GM18517 (cell line): ENCODE measurements around the gene HOXA11.
A peak's percentile ranks its signal among the peaks of the same experiment; 100 is the strongest.

Experiments
- ATAC-seq: cut with Tn5 transposase; IDR thresholded peaks from one replicate; pipeline ENCODE4 v1.9.1; 2021; ENCODE audit warnings: mild to moderate bottlenecking, moderate library complexity; ENCODE audit not compliant: unreplicated experiment

The HOXA11 gene

DNA sequence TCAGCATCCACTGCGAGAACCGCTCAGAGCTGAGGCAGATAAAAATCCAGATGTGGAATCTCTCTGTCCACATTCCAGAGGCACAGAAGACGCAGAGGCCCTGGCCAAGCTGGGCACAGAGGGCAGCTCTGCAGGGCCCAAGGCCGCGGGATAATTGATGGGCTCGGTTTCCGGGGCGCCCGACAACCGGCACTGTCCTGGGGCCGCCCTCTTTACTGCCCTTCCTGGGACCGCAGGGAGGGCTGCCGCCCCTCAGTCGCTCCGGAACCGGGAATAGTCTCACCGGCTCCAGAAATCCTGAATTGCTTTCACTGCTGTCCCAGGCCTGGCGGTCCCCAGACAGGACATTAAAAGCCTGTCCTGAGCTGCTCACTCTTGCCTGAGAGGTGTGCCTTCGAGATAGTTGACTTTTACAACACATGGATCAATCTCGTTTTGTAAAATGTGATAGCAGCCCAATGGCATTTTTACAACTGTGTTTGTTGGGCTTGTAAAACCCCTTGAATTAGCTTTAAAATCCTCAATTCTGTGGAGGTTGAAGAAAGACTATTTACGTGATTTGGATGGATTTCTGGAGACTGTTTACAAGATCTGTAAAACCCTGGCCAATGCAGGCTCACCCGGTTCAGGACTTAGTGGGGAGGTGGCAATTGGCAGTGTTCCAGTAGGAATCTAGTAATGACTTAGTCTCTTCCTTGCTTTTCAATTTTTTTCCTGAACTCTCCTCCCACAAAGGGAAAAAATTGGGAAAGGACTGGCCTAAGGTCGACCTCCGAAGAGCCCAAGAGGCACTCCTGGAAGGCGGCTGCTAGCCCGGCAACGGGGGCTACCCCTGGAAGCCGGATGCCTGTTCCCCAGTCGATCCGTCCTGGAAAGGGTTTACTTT, 36.0 kb downstream of the HOXA11 start:
- no peak for ATAC-seq

DNA sequence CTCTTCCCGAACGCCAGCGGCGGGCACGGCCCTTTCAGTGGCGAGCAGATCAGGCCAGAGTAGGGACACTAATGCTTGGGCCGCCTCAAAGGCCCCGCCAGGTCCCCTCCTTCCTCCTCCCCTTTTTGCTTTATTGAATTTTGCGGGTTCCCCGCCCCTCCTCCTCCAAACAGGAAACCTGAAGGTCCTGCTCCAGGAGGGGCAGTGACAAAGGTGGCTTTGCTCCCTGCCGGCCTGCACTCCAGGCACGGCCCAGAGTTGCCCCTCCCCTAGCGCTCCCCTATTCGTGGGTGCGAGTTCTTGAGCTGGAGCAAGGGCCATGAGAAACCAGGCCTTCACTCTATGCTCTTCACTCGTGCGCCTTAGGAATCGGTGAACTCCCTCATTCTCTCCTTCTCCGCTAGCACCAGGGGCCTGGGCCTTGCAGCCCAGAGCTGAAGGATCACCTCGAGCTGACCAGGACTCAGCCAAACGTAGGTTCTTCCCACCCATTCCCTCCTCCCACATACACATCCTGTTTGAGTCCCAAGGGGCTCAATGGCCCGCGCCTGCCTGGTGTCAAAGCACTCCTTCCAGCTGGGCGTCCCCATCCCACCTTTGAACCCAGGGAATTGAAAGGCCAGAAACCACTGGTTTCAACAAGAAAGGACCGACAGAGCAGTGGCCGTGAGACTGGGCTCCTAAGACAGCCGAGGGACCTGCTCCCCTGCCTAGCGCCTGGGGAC, 36.8 kb downstream of the HOXA11 start:
- ATAC-seq, result no peak

DNA sequence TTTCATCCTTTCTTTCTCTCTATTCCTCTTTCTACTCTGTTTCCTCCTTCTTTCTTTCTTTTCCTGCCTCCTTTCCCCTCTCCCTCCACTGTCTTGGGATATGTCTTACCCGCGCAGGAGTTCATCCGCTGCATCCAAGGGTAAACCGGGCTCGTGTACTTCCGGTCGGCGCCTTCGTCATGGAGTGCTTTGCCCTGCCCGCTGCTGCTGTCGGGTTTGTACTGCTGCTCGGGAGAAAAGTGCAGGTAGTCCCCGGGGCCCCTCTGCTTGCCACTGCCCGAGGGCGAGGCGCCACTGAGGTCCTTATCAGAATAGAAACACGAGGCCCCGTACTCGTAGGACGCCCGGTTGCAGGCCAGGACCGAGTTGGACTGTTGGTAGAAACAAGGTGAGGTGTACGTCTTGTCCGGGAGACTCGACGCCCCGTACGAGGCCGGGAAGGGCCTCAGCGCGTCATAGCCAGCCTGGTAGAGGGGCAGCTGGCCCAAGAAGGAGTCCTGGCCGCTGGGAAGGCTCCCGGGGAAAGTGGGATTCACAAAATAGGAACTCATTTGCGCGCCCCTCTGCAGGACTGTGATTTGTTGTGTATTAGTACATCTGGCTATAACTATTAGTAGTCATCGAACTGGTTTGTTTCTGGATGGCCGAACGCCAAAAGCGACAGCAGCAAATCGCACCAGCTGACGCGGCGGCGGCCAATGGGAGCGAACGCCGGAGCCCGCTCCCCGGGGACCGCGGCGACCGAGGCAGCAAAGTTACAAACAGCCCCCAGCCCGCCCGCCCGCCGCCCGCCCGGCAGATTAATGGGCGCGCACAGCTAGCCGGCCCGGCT, 37.6 kb downstream of the HOXA11 start, which contains the start of gene HOXA6:
Gene HOXA6 (minus strand): TSS at position 576 of the 832 bp plus-strand sequence. CDS start 25 bp downstream, at position 551.
- no peak for ATAC-seq

DNA sequence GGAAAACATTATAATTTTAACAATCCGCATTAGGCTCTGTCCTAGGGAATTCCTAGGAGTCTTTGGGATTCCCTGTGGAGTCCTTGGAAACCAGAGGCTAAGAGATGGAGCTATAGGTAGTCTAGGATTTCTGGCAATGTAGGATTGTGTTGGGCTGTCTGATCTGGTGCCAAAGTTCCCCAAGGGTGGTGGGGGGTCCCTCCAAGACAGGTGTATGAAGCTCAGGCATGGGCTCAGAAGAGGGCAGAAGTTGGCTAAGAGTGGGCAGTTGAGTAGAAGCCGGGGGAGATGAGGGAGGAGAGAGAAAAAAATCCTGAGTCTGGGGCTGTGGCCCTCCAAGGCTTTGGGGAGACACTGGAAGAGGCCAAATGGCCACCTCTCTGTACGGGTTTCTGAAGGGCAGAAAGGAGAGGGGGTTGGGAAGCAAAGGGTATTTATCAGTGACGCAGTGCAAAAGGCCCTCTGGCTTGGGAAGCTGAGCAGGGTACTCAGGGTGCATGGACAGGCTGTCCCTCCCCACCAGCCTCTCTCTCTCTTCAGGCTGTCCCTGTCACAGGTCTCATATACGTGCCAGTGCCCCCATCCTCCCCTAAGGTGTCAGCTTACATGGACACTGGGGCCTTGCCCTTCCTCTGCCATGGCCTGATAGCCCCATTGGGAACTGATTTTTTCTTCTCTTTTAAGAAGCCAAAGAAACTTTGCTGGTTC, 38.4 kb downstream of the HOXA11 start:
- no peak for ATAC-seq

DNA sequence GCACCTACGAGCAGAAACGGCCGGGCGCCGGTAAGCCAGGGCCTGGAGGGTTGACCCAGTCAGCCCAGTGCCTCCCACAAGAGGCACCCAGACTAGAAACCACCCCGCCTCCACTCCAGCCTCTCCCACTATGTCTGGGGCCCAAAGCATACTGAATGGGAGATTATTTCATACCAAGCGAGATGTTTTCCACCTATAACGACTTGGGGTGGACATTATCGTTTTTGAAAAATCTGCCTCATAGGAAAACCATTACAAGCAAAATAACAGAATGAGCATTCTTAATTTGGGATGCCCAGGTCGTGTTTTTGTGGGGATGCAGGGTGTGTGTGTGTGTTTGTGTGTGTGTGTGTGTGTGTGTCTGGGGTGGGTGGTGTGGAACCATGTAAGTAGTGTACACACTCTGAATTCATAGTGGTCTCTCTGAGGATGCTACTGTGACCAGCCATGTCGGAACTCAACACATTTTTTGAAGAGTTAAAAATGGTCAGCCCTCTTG, 39.1 kb downstream of the HOXA11 start:
- no peak for ATAC-seq

DNA sequence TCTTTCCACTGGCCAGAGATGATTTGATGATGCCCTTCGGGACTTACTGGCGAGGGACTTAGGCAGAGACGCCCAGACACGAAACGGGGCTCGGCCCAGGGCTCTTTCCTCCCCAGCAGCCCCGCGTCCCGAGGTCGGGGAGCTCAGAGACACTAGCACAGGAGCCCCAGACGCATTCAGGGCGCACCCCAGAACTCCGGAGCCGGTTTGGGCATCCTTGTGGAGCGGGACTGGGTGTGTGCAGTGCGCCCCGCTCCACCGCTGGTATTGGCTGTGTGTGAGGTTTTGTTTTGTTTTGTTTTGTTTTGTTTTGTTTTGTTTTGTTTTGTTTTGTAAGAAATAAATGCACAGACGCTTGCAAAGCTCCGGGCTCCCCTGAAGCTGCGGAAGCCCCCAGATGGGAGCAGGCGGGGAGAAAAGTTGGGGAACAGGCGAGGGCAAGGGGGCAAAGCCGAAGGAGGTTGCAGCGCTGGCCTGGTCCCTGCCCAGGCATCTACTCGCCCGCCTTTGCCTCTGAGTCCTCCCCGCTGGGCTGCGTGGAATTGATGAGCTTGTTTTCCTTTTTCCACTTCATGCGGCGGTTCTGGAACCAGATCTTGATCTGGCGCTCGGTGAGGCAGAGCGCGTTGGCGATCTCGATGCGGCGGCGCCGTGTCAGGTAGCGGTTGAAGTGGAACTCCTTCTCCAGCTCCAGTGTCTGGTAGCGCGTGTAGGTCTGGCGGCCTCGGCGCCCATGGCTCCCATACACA, 39.7 kb downstream of the HOXA11 start:
- ATAC-seq, result no peak

DNA sequence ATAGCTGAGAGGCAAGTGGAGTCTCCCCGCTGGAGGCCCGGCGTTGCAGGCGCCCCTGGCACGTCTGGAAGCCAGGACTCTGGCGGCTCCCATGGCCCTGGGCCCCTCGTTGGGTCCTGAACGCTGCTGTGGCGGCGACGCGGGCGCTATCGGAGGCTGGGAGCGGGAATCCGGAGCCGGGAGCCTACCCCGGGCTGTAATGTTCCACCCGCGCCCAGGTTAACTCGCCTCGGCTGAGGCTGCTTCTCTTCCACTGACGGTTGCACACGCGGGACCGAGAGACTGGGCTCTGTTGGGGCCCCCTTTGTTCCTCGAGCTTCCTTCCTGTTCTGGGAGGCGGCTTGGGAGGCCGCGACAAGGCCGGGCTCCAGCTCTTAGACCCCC, 40.3 kb downstream of the HOXA11 start:
- ATAC-seq, result no peak

DNA sequence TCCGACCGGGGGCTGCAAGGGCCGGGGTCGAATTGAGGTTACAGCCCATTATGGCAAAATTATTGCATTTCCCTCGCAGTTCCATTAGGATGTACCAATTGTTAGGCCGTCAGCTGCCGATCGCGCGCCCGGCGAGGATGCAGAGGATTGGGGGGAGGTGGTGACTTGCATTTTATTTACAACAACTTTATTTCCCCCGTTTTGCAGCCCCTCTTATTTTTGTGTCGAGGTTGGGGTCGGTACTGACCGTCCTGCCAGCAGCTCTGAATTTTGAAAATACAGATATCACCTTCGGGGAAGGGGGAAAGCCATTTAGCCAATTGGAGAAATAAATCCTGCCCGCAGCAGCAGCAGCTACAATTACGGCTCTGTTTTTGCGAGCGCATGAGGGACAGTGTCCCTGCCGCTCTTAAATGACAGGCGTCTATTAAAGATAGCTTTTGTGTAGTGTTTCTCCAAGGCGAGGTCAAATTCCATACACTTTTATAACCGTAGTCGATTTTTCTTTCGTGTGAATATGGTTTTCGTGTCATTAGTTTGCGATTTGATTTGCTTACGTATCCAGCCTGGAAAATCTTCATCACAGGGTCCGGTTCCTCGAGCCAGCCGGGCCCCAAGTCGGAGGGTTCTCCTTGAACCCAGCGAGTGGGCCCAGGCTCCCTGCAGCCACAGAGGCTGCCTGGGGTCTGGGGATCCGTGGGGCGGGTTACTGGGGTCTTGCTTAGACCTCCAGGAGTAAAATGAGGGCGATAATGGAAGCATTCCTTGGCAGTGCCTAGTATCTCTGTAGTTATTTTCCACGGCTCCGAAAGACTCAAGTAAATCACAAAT, 40.9 kb downstream of the HOXA11 start:
- no peak for ATAC-seq

DNA sequence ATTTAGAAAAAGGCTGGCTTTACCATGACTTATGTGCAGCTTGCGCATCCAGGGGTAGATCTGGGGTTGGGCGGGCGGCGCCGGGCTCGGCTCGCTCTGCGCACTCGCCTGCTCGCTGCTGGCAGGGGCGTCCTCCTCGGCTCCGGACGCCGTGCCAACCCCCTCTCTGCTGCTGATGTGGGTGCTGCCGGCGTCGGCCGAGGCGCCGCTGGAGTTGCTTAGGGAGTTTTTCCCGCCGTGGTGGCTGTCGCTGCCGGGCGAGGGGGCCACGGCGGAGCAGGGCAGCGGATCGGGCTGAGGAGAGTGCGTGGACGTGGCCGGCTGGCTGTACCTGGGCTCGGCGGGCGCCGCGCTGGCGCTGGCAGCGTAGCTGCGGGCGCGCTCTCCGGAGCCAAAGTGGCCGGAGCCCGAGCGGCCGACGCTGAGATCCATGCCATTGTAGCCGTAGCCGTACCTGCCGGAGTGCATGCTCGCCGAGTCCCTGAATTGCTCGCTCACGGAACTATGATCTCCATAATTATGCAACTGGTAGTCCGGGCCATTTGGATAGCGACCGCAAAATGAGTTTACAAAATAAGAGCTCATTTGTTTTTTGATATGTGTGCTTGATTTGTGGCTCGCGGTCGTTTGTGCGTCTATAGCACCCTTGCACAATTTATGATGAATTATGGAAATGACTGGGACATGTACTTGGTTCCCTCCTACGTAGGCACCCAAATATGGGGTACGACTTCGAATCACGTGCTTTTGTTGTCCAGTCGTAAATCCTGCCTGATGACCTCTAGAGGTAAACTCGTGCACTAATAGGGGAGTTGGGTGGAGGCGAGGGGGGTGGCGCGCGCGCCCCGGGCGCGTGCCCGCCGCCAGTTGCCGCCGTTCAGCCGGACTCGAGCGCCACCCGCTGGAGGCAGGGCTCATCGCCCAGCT, 41.7 kb downstream of the HOXA11 start, which contains the start of gene HOXA5:
Gene HOXA5 (minus strand): TSS at position 659 of the 927 bp plus-strand sequence. CDS start 74 bp downstream, at position 585.
- peak; percentile 72 for ATAC-seq

DNA sequence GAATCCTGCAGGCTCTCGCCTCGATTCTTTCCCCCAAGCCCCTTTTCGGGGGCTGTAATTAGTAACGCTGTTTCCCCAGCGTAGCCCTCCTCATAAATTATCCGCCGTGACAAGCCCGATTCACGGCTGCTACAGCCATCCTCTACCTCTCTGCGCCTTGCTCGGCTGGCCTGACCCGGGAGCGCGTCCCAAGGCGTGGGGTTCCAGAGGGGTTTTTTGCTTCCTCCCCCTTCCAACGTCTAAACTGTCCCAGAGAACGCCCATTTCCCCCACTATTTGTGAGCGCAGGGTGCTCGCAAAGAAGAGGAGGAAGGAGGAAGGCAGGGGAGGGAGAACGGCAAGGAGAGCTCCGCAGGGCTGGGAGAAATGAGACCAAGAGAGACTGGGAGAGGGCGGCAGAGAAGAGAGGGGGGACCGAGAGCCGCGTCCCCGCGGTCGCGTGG, 42.4 kb downstream of the HOXA11 start:
- no peak for ATAC-seq

DNA sequence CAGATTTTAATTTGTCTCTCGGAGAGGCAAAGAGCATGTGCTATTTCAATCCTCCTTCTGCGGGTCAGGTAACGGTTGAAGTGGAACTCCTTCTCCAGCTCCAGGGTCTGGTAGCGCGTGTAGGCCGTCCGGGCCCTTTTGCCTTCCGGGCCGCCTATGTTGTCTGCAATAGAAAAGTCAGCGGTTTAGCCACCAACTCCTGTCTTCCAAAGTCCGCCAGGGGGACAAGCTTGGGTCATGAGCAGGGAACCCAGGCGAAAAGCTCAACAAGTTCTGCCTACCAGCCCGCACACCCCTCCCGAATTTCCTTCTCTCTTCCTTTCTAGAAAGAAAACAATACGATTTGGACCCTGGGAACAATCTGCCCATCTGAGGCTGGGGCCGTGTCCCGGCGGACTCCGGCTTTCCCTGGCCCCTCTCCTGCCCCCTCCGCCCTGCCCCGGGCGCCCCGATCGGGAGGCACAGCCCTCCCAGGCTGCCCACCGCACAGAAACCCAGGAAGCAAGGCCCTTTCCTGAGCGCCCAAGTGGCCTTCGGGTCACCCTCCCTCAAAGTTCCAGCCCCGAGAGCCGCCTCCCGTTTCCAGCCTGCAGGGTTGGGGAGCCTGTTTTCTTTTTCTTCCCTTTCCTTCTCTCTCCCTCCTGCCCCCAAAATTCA, 43.0 kb downstream of the HOXA11 start:
- no peak for ATAC-seq

DNA sequence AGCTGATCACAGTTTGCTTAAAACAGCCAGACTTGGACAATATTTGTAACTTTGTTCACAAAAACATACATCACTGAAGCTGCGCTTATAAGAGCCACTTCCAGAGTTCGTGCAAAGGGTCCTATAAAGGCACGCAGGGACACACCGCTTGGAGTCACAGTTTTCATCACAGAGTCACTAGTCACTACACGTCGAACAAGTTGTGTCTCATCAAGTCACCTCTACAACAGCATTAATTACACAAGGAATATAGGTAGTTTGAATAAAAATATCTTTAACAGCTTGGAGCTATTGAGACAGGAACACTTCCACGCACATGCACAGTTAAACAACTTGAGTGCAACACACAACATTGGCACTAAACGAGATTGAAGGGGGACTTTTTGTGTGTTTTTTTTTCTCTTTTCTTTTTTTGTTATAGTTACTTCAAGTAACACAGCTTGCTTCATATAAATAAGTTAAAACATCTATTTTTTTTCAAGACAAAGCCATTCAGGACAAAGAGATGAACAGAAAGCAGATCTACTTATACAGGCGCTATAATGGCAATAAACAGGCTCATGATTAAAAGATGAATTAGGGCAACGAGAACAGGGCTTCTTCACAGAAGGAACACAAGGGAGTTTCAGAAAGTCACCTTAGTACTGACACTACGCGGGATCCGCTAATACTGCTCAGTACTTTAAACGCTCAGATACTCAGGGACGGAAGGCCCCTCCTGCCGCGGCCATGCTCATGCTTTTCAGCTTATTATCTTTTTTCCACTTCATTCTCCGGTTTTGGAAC, 43.7 kb downstream of the HOXA11 start:
- ATAC-seq, result no peak

DNA sequence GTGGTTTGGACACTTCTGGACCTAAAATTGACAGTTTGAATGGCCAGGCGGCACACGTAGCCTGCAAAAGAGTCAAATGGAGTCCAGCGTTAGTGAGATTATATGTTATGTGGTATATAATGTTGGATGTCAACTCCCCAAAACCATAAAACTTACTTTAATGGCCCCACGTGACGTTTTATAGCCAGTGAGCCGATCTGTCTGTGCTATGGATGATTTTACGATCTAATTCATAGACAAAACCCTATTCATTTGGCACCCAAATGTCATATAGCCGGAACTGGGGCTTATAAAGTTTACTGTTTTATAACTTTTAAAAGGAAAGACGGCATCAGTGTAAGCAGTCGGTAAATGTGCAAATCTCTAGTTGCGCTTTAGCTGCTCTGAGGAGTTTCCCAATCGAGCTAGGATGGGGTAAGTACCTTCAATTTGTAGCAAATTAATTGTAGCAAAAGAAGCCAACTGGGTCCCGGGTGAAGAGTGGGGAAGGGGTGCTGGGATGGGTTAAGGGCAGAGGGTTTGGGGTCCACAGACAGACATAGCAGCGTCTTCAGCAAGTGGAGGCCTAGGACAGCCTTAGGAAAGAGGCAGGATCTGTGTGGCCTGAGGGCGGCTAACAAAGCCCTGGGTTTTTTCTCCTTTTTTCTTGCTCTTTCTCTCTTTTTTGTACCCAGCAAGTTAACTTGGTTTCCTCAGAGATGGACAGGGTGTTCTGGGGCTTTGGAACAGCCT, 44.7 kb downstream of the HOXA11 start:
- no peak for ATAC-seq

DNA sequence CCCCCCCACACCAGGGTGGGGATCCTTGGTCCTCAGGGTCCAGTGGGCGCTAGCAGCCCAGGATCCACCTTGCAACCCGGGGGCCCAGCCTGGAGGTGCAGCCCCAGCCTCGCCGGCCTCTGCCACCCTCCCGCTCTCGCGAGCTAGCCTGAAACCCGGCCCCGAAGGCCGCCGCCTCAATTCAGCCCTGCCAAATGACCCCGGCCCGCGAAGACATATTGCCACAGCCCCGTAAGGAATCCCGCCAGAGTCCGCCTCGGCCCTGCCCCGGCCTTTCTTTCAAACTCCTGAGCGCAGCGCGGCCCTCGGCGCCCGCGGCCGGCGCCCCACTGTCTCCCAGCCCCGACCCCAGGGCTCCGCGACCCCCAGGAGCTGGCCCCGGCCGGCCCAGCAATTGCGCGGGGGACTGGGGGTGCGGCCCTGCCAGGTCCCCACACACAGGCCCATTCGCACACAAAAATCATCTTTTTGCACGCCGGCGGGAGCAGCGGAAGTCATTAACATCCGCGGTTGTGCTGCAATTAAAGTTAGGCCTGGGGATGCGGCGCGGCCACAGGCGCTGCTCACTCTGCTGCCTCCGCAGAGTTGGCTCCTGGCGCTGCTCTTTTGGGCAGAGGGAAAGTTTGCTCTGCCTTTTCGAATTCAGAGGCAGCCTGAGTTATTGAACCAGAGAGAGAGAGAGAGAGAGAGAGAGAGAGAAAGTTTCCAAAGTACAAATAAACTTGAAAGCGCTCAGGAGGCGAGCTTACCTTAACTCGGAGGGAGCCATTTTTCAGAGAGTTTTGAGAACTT, 45.5 kb downstream of the HOXA11 start:
- ATAC-seq, result no peak

DNA sequence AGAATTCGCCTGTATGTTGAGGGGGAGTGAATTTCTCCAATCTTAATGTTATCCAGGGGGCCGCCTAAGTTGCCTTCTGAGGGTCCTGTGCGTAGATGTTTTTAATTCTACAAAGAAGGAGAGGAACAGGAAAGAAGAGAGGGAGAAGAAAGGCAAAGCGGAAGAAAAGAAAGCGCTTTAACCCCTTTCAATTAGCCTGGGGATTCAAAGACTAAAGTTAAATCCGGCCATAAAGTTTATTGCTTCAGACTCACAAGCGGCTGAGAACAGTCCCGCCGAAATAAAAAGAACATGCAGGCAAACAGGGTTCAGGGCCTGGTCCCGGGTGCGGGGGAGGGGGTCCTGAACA, 46.1 kb downstream of the HOXA11 start:
- ATAC-seq, result no peak
